Gastrocnemius medialis (tissue), 4 donors: Measurements from ENCODE around the gene SELENOI.

Experiments used
- CTCF ChIP-seq, 5 experiments: fragments of 450-650 bp in 3 of 5; fragments of 200-600 bp in 2 of 5; sonication (generic) in 2 of 5; IDR thresholded peaks in 4 of 5; conservative IDR thresholded peaks in 1 of 5; 1 replicate in 4 of 5; 2 replicates in 1 of 5; pipeline ENCODE4 v1.5.1; 2016 to 2019; ENCODE audit warnings: antibody characterized with exemption in 5 of 5, mild to moderate bottlenecking in 3 of 5, moderate library complexity in 3 of 5
- POLR2A ChIP-seq, 2 donors: fragments of 450-650 bp; IDR thresholded peaks; one replicate each; pipeline ENCODE4 v1.6.1; 2017; ENCODE audit warnings: antibody characterized with exemption in 2 of 2, mild to moderate bottlenecking in 2 of 2, moderate library complexity in 2 of 2

GRCh38 chr2:26366957-26367356 is 21.0 kb downstream of the SELENOI start:
- TF ChIP-seq CTCF (IDR thresholded peaks at IDR 0.05 in 4 of 5, conservative IDR thresholded peaks at IDR 0.05 in 1 of 5) (no peak), POLR2A (IDR thresholded peaks at IDR 0.05) (no peak)
